Measurements from ENCODE around the gene SLC22A23.
"Not testable (repeated sequence)": the region's sequence is repeated elsewhere in the genome, so short reads cannot be mapped to it uniquely, and the experiment has no call there.

SLC22A23 gene

GRCh38 chr6:3403238-3404173 lies 53.3 kb downstream of the SLC22A23 start:
- peak; percentile 40 for DNase-seq

- DNase-seq: peak; percentile 34
Observed at GRCh38 chr6:3402310-3403237, 54.3 kb downstream of the SLC22A23 start.

GRCh38 chr6:3400162-3400561 lies 56.7 kb downstream of the SLC22A23 start:
- DNase-seq: no peak

- no peak for DNase-seq
Observed at GRCh38 chr6:3398755-3399696, 57.8 kb downstream of the SLC22A23 start.

GRCh38 chr6:3398165-3398562 lies 58.7 kb downstream of the SLC22A23 start:
- no peak for DNase-seq

GRCh38 chr6:3397229-3398164 lies 59.4 kb downstream of the SLC22A23 start:
- DNase-seq: no peak

GRCh38 chr6:3396503-3397180 lies 60.2 kb downstream of the SLC22A23 start:
- DNase-seq: no peak

- no peak for DNase-seq
Observed at GRCh38 chr6:3394671-3395070, 62.2 kb downstream of the SLC22A23 start.

- no peak for DNase-seq
Observed at GRCh38 chr6:3393836-3394202, 63.0 kb downstream of the SLC22A23 start.

- no peak for DNase-seq
Observed at GRCh38 chr6:3392930-3393835, 63.7 kb downstream of the SLC22A23 start.

GRCh38 chr6:3391902-3392458 lies 64.9 kb downstream of the SLC22A23 start:
- DNase-seq: no peak

- peak; percentile 60 for DNase-seq
Observed at GRCh38 chr6:3390698-3391097, 66.2 kb downstream of the SLC22A23 start.

GRCh38 chr6:3389390-3390167 lies 67.3 kb downstream of the SLC22A23 start:
- DNase-seq: peak; percentile 73

- DNase-seq: no peak
Observed at GRCh38 chr6:3388786-3389185, 68.1 kb downstream of the SLC22A23 start.

GRCh38 chr6:3386374-3386857 lies 70.4 kb downstream of the SLC22A23 start:
- no peak for DNase-seq

GRCh38 chr6:3385660-3386151 lies 71.1 kb downstream of the SLC22A23 start:
- no peak for DNase-seq

GRCh38 chr6:3385181-3385580 lies 71.7 kb downstream of the SLC22A23 start:
- not testable (repeated sequence) for DNase-seq

Measured in right forelimb (tissue), 1 donor.